Vagina (tissue), 2 donors: ENCODE measurements around the gene ERICH6B. TPM values are rescaled to one million over a fixed set of nuclear protein-coding genes. Genes with fewer than 3 reads are reported as not detected.

Experiments used
- DNase-seq, 2 donors: peaks; one replicate each; pipeline ENCODE4 v3.0.0-alpha.2; 2017; ENCODE audit errors: extremely low spot score in 2 of 2
- H3K27ac ChIP-seq: fragments of 200-600 bp; sonication (generic); one replicate; pipeline ENCODE4 v1.5.1; 2019
- H3K27me3 ChIP-seq: fragments of 200-600 bp; sonication (generic); one replicate; pipeline ENCODE4 v1.5.1; 2019
- H3K36me3 ChIP-seq, 2 donors: fragments of 200-600 bp; sonication (generic); one replicate each; pipeline ENCODE4 v1.5.1; 2017 to 2019
- H3K4me1 ChIP-seq: fragments of 200-600 bp; sonication (generic); one replicate; pipeline ENCODE4 v1.5.1; 2019
- H3K4me3 ChIP-seq, 2 donors: fragments of 200-600 bp; sonication (generic); 1 replicate in 1 of 2; 2 replicates in 1 of 2; pipeline ENCODE4 v1.5.1; 2016 to 2019
- H3K9me3 ChIP-seq: fragments of 200-600 bp; sonication (generic); one replicate; pipeline ENCODE4 v1.5.1; 2019
- POLR2A ChIP-seq, 2 donors: fragments of 450-650 bp; IDR thresholded peaks; one replicate each; pipeline ENCODE4 v1.6.1; 2017; ENCODE audit warnings: antibody characterized with exemption in 2 of 2, mild to moderate bottlenecking in 2 of 2, moderate library complexity in 2 of 2
- POLR2AphosphoS5 ChIP-seq, 2 donors: sonication (generic); formaldehyde crosslinking; IDR thresholded peaks; one replicate each; pipeline ENCODE4 v1.9.0; 2017; ENCODE audit warnings: antibody characterized with exemption in 2 of 2, mild to moderate bottlenecking in 2 of 2, low read depth in 1 of 2; ENCODE audit not compliant: insufficient read depth in 1 of 2
- intact Hi-C: fragments of 100-400 bp; cut with DNase I; formaldehyde crosslinking; loops from one replicate; pipeline ENCODE4 v1.15.1; 2023
- total RNA-seq: library from RNA; depleted of rRNA; stranded (reverse); fragments of >200 nt; gene quantifications from one replicate; pipeline ENCODE4 v1.2.3, GENCODE V29; 2016
- TF ChIP-seq, protein P1 (sequence below), 3 experiments: fragments of 450-650 bp in 2 of 3; fragments of 200-600 bp in 1 of 3; sonication (generic) in 1 of 3; IDR thresholded peaks; one replicate each; pipeline ENCODE4 v1.5.1; 2017 to 2019; ENCODE audit warnings: antibody characterized with exemption in 3 of 3, mild to moderate bottlenecking in 2 of 3, moderate library complexity in 2 of 3

ERICH6B gene
- total RNA-seq, 1 donor from 2014 or later: not detected

DNA sequence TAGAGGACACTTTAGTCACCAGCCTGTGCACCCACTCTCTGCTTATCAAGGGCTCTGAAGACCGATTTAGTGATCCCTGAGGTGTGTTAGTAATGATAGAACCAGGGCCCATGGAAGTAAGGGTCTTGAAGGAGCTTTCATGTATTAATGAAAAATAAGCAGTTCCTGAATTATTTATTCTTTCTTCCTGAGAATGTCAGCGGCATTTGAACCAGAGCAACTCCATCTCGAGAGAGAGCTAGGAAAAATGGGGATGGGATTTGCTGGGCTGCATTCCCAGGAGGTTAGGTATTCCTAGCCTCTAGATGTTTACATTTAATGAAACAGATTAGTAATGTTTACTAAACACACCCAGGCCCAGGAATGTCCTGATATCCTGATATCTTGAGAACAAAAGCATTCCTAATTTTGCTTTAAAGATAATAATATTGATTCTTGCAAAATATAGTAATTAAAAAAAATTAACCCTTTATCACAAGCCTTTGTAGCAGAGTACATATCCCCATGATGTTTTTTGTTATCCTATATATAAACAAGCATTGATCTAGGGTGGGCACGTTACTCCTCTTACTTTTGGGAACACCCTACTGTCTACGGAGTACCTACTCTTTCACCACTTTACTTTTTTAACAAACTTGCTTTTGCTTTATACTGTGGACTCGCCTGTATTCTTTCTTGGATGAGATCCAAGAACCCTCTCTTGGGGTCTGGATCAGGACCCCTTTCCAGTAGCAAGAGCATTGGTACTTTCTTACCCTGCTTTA is 87.7 kb downstream of the ERICH6B start:
- no peaks in the 10 kb centered on the region for H3K9me3 ChIP-seq
- H3K27ac ChIP-seq: no peak overlapping the region
- H3K4me1 ChIP-seq: no peaks in the 10 kb centered on the region
- intact Hi-C loops: no loop called here
- no peak overlapping the region for H3K4me3 ChIP-seq
- peaks cover 0 to 38% of the 10 kb centered on the region in 2 donors for H3K36me3 ChIP-seq
- no peaks in the 10 kb centered on the region for H3K27me3 ChIP-seq
- TF ChIP-seq, protein P1, sequence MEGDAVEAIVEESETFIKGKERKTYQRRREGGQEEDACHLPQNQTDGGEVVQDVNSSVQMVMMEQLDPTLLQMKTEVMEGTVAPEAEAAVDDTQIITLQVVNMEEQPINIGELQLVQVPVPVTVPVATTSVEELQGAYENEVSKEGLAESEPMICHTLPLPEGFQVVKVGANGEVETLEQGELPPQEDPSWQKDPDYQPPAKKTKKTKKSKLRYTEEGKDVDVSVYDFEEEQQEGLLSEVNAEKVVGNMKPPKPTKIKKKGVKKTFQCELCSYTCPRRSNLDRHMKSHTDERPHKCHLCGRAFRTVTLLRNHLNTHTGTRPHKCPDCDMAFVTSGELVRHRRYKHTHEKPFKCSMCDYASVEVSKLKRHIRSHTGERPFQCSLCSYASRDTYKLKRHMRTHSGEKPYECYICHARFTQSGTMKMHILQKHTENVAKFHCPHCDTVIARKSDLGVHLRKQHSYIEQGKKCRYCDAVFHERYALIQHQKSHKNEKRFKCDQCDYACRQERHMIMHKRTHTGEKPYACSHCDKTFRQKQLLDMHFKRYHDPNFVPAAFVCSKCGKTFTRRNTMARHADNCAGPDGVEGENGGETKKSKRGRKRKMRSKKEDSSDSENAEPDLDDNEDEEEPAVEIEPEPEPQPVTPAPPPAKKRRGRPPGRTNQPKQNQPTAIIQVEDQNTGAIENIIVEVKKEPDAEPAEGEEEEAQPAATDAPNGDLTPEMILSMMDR (IDR thresholded peaks at IDR 0.05): no peak
- TF ChIP-seq POLR2AphosphoS5 (IDR thresholded peaks at IDR 0.05; ENCODE audit: insufficient read depth in 1 of 2, low read depth in 1 of 2) (no peak), POLR2A (IDR thresholded peaks at IDR 0.05) (no peak)
- no peak for DNase-seq

DNA sequence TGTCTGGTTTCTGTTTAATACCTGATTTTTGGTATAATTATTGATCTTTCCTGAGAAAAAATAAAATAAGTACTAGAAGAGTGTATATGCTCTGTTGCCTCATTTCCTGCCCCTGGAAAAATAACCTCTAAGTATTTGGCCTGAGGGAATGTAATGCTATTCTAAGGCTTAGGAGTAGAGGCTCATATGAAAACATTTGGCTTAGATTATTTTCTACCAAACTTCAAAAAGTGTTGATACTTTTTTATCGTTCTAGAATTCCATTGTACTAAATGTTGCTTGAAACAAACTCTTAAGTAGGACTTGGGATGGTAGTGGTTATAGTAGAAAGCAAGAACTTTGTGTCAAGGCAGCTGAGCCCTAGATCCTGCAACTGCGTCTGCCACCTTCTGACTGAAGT is 93.0 kb downstream of the ERICH6B start:
- intact Hi-C loops: no loop called here
- Histone ChIP-seq H3K27me3 (no peaks in the 10 kb centered on the region), H3K36me3 (peaks cover 0 to 39% of the 10 kb centered on the region in 2 donors), H3K9me3 (no peaks in the 10 kb centered on the region), H3K27ac (no peak overlapping the region), H3K4me1 (no peaks in the 10 kb centered on the region), H3K4me3 (no peak overlapping the region)
- no peak for TF ChIP-seq POLR2AphosphoS5 (IDR thresholded peaks at IDR 0.05; ENCODE audit: insufficient read depth in 1 of 2, low read depth in 1 of 2)
- no peak for TF ChIP-seq POLR2A (IDR thresholded peaks at IDR 0.05)
- TF ChIP-seq, protein P1 (IDR thresholded peaks at IDR 0.05): no peak
- no peak for DNase-seq

DNA sequence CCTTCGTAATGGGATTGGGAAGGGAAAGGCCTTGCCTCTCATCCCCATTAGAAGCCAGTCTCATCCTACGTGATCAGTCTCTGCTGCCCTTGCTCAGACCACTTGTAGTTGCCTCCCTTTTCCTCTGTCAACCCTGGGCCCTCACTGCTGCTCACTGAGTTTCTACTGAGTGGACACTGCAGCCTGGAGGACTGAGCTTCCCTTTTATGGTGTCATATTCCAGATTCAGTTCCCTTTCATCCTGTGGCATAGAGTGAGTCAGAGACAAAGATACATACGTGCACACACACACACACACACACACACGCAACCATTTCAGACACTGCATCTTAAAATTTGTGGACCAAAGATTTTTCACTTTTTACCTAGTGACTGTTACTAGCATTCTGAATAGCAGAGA is 94.2 kb downstream of the ERICH6B start:
- no peak for DNase-seq
- Histone ChIP-seq H3K27me3 (no peaks in the 10 kb centered on the region), H3K9me3 (no peaks in the 10 kb centered on the region), H3K27ac (no peak overlapping the region), H3K4me1 (no peaks in the 10 kb centered on the region), H3K4me3 (no peak overlapping the region), H3K36me3 (peaks cover 0 to 45% of the 10 kb centered on the region in 2 donors)
- intact Hi-C loops: no loop called here
- TF ChIP-seq, protein P1 (IDR thresholded peaks at IDR 0.05): no peak
- no peak for TF ChIP-seq POLR2AphosphoS5 (IDR thresholded peaks at IDR 0.05; ENCODE audit: insufficient read depth in 1 of 2, low read depth in 1 of 2)
- no peak for TF ChIP-seq POLR2A (IDR thresholded peaks at IDR 0.05)

- no peak overlapping the region for H3K27ac ChIP-seq
- intact Hi-C loops: no loop called here
- DNase-seq: no peak
- H3K36me3 ChIP-seq: peaks cover 0 to 59% of the 10 kb centered on the region in 2 donors
- no peaks in the 10 kb centered on the region for H3K27me3 ChIP-seq
- TF ChIP-seq POLR2AphosphoS5 (IDR thresholded peaks at IDR 0.05; ENCODE audit: insufficient read depth in 1 of 2, low read depth in 1 of 2) (no peak), POLR2A (IDR thresholded peaks at IDR 0.05) (no peak)
- TF ChIP-seq, protein P1 (IDR thresholded peaks at IDR 0.05): no peak
- H3K4me1 ChIP-seq: no peaks in the 10 kb centered on the region
- H3K9me3 ChIP-seq: no peaks in the 10 kb centered on the region
- no peak overlapping the region for H3K4me3 ChIP-seq
Observed at GRCh38 chr13:45519493-45519892, 96.0 kb downstream of the ERICH6B start.

DNA sequence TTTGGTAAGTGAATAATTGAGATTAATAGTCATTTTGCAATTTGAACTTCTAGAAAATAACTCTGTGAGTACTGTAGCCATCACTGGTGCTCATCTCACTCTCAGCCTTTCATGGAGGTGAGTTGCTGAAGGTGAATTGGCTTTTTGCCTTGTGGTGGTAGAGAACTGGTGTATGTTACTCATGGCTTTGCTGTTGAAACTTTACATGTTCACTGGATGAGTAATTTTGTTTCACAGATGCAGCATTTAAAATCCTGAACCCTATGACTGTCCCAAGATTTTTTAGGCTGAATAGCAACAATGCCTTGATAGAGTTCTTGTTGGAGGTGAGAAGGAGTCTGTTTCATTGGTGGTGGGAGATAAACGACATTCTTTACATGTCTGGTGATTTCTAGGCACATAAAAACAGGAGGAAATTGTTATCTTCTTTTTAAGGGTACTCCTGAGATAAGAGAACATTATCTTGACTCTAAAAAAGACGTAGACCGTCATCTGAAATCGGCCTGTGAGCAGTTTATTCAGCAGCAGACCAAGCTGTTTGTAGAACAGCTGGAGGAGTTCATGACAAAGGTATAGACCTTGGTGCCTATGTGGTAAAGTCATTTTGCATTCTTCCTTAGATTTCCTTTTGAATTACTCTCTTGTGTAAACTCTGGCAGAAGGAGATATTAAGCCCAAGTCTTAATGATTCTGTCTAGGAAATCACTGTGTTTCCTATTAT is 96.9 kb downstream of the ERICH6B start:
- intact Hi-C loops: no loop called here
- no peaks in the 10 kb centered on the region for H3K27me3 ChIP-seq
- no peak overlapping the region for H3K4me3 ChIP-seq
- no peaks in the 10 kb centered on the region for H3K9me3 ChIP-seq
- no peak for DNase-seq
- H3K4me1 ChIP-seq: no peaks in the 10 kb centered on the region
- peaks cover 0 to 64% of the 10 kb centered on the region in 2 donors for H3K36me3 ChIP-seq
- TF ChIP-seq POLR2A (IDR thresholded peaks at IDR 0.05) (no peak), POLR2AphosphoS5 (IDR thresholded peaks at IDR 0.05; ENCODE audit: insufficient read depth in 1 of 2, low read depth in 1 of 2) (no peak)
- TF ChIP-seq, protein P1 (IDR thresholded peaks at IDR 0.05): no peak
- H3K27ac ChIP-seq: no peak overlapping the region
